VCaP (cell line): Measurements from ENCODE around the gene TECR.

ENCODE experiments used
- H3K27ac ChIP-seq: fragments of 450-650 bp; 2 replicates; pipeline ENCODE4 v1.5.1; 2017
- CTCF ChIP-seq: fragments of 450-650 bp; conservative IDR thresholded peaks from 2 replicates; pipeline ENCODE4 v1.5.1; 2017; ENCODE audit warnings: mild to moderate bottlenecking, moderate library complexity

The TECR gene

GRCh38 chr19:14544047-14544446 is 14.7 kb downstream of the TECR start:
- no peak for TF ChIP-seq CTCF
- H3K27ac ChIP-seq = no peak overlapping the region

- no peak overlapping the region for H3K27ac ChIP-seq
- TF ChIP-seq CTCF = no peak
These were observed 15.8 kb downstream of the TECR start for GRCh38 chr19:14544977-14545715.

- H3K27ac ChIP-seq = no peak overlapping the region
- TF ChIP-seq CTCF = no peak
These were observed 16.3 kb downstream of the TECR start for GRCh38 chr19:14545716-14546082.

GRCh38 chr19:14550201-14550754 is 20.9 kb downstream of the TECR start:
- TF ChIP-seq CTCF = 0 out of 2 replicates have a peak, but pooled peaks have one; percentile 6
- H3K27ac ChIP-seq = peak overlapping the region; percentile 82

GRCh38 chr19:14551134-14552005 is 22.0 kb downstream of the TECR start:
- H3K27ac ChIP-seq = peak overlapping the region; percentile 82

- peak overlapping the region; percentile 82; the same call in 1 of the 2 replicates for H3K27ac ChIP-seq
These were observed 22.6 kb downstream of the TECR start for GRCh38 chr19:14552006-14552360.

GRCh38 chr19:14553042-14553938 is 23.9 kb downstream of the TECR start:
- peak overlapping the region; percentile 82 for H3K27ac ChIP-seq
- no peak for TF ChIP-seq CTCF

GRCh38 chr19:14553939-14554243 is 24.5 kb downstream of the TECR start:
- TF ChIP-seq CTCF = no peak
- H3K27ac ChIP-seq = peak overlapping the region; percentile 82
